GM12892 (cell line): ENCODE data around the gene TCOF1.

Source experiments
- POLR2A ChIP-seq: IDR thresholded peaks from 2 replicates; pipeline ENCODE4 v1.6.1; 2011; ENCODE audit warnings: low read depth, low read length, control low read depth
- TAF1 ChIP-seq: IDR thresholded peaks from 2 replicates; pipeline ENCODE4 v1.6.1; 2011; ENCODE audit warnings: low read depth, mild to moderate bottlenecking, control low read depth, low read length, borderline replicate concordance

- TF ChIP-seq TAF1, result peak; percentile 100
- TF ChIP-seq POLR2A, result peak; percentile 99
These were observed 55.0 kb downstream of the TCOF1 start, which contains the start of gene CD74 for GRCh38 chr5:150412319-150413175.
